Measurements from ENCODE around the gene TAF10.
A peak's percentile ranks its signal among the peaks of the same experiment; 100 is the strongest.

Gene TAF10

GRCh38 chr11:6648501-6648900 lies 36.5 kb upstream of the TAF10 start:
- no peaks in the 10 kb centered on the region for H3K36me3 Mint-ChIP-seq
- H3K27me3 Mint-ChIP-seq, result no peaks in the 10 kb centered on the region
- H3K9me3 Mint-ChIP-seq, result no peaks in the 10 kb centered on the region

GRCh38 chr11:6647836-6648235 lies 35.8 kb upstream of the TAF10 start:
- Mint-ChIP-seq H3K27me3 (no peaks in the 10 kb centered on the region), H3K9me3 (no peaks in the 10 kb centered on the region), H3K4me3 (no peak overlapping the region), H3K27ac (no peak overlapping the region), H3K4me1 (no peaks in the 10 kb centered on the region), H3K36me3 (no peaks in the 10 kb centered on the region)
- no peak for ATAC-seq

More at GRCh38 chr11:6648501-6648900, 36.5 kb upstream of the TAF10 start:
- ATAC-seq, result no peak
- H3K4me1 Mint-ChIP-seq, result no peaks in the 10 kb centered on the region
- no peak overlapping the region for H3K27ac Mint-ChIP-seq
- H3K4me3 Mint-ChIP-seq, result no peak overlapping the region

- H3K9me3 Mint-ChIP-seq, result no peaks in the 10 kb centered on the region
- H3K27me3 Mint-ChIP-seq, result no peaks in the 10 kb centered on the region
- H3K36me3 Mint-ChIP-seq, result no peaks in the 10 kb centered on the region
- no peak overlapping the region for H3K27ac Mint-ChIP-seq
- peak; percentile 91 for ATAC-seq
- no peaks in the 10 kb centered on the region for H3K4me1 Mint-ChIP-seq
- no peak overlapping the region for H3K4me3 Mint-ChIP-seq
These were observed 35.1 kb upstream of the TAF10 start for GRCh38 chr11:6646918-6647679.

GRCh38 chr11:6646576-6646917 lies 34.5 kb upstream of the TAF10 start:
- Mint-ChIP-seq H3K4me3 (no peak overlapping the region), H3K27ac (no peak overlapping the region), H3K36me3 (no peaks in the 10 kb centered on the region), H3K9me3 (no peaks in the 10 kb centered on the region), H3K27me3 (no peaks in the 10 kb centered on the region), H3K4me1 (no peaks in the 10 kb centered on the region)
- peak; percentile 17 for ATAC-seq

GRCh38 chr11:6646071-6646470 lies 34.1 kb upstream of the TAF10 start:
- ATAC-seq, result peak; percentile 64
- Mint-ChIP-seq H3K9me3 (no peaks in the 10 kb centered on the region), H3K27me3 (no peaks in the 10 kb centered on the region)

GRCh38 chr11:6642957-6643356 lies 30.9 kb upstream of the TAF10 start:
- H3K9me3 Mint-ChIP-seq, result no peaks in the 10 kb centered on the region
- H3K4me1 Mint-ChIP-seq, result peaks cover 6% of the 10 kb centered on the region
- ATAC-seq, result no peak
- no peak overlapping the region for H3K4me3 Mint-ChIP-seq
- H3K27me3 Mint-ChIP-seq, result no peaks in the 10 kb centered on the region
- H3K27ac Mint-ChIP-seq, result no peak overlapping the region
- no peaks in the 10 kb centered on the region for H3K36me3 Mint-ChIP-seq

More at GRCh38 chr11:6646071-6646470, 34.1 kb upstream of the TAF10 start:
- no peaks in the 10 kb centered on the region for H3K36me3 Mint-ChIP-seq
- H3K27ac Mint-ChIP-seq, result no peak overlapping the region
- H3K4me3 Mint-ChIP-seq, result no peak overlapping the region
- H3K4me1 Mint-ChIP-seq, result no peaks in the 10 kb centered on the region

GRCh38 chr11:6640985-6641701 lies 29.1 kb upstream of the TAF10 start:
- no peaks in the 10 kb centered on the region for H3K9me3 Mint-ChIP-seq
- H3K4me1 Mint-ChIP-seq, result peaks cover 6% of the 10 kb centered on the region
- H3K4me3 Mint-ChIP-seq, result no peak overlapping the region
- no peaks in the 10 kb centered on the region for H3K36me3 Mint-ChIP-seq
- ATAC-seq, result no peak
- no peak overlapping the region for H3K27ac Mint-ChIP-seq
- no peaks in the 10 kb centered on the region for H3K27me3 Mint-ChIP-seq

- Mint-ChIP-seq H3K36me3 (no peaks in the 10 kb centered on the region), H3K4me3 (no peak overlapping the region), H3K27ac (no peak overlapping the region), H3K9me3 (no peaks in the 10 kb centered on the region), H3K27me3 (no peaks in the 10 kb centered on the region), H3K4me1 (peaks cover 6% of the 10 kb centered on the region)
- no peak for ATAC-seq
These were observed 28.3 kb upstream of the TAF10 start for GRCh38 chr11:6640036-6640984.

GRCh38 chr11:6638429-6638828 lies 26.4 kb upstream of the TAF10 start:
- Mint-ChIP-seq H3K27me3 (no peaks in the 10 kb centered on the region), H3K4me1 (peaks cover 6% of the 10 kb centered on the region), H3K9me3 (no peaks in the 10 kb centered on the region)

GRCh38 chr11:6637871-6638270 lies 25.9 kb upstream of the TAF10 start:
- no peaks in the 10 kb centered on the region for H3K9me3 Mint-ChIP-seq
- no peaks in the 10 kb centered on the region for H3K27me3 Mint-ChIP-seq
- H3K4me3 Mint-ChIP-seq, result no peak overlapping the region
- no peak overlapping the region for H3K27ac Mint-ChIP-seq
- H3K36me3 Mint-ChIP-seq, result no peaks in the 10 kb centered on the region
- no peak for ATAC-seq
- peaks cover 6% of the 10 kb centered on the region for H3K4me1 Mint-ChIP-seq

More at GRCh38 chr11:6638429-6638828, 26.4 kb upstream of the TAF10 start:
- ATAC-seq, result no peak
- H3K36me3 Mint-ChIP-seq, result no peaks in the 10 kb centered on the region
- no peak overlapping the region for H3K27ac Mint-ChIP-seq
- no peak overlapping the region for H3K4me3 Mint-ChIP-seq

GRCh38 chr11:6636480-6636879 lies 24.5 kb upstream of the TAF10 start:
- H3K27ac Mint-ChIP-seq, result no peak overlapping the region
- H3K27me3 Mint-ChIP-seq, result no peaks in the 10 kb centered on the region
- H3K4me3 Mint-ChIP-seq, result no peak overlapping the region
- H3K36me3 Mint-ChIP-seq, result no peaks in the 10 kb centered on the region
- peaks cover 6% of the 10 kb centered on the region for H3K4me1 Mint-ChIP-seq
- H3K9me3 Mint-ChIP-seq, result no peaks in the 10 kb centered on the region
- no peak for ATAC-seq

- ATAC-seq, result no peak
These were observed 23.3 kb upstream of the TAF10 start for GRCh38 chr11:6635082-6635932.

GRCh38 chr11:6634534-6634933 lies 22.5 kb upstream of the TAF10 start:
- Mint-ChIP-seq H3K4me3 (no peak overlapping the region), H3K4me1 (peaks cover 4% of the 10 kb centered on the region), H3K27me3 (no peaks in the 10 kb centered on the region), H3K36me3 (no peaks in the 10 kb centered on the region), H3K27ac (no peak overlapping the region), H3K9me3 (no peaks in the 10 kb centered on the region)
- no peak for ATAC-seq

More at GRCh38 chr11:6635082-6635932, 23.3 kb upstream of the TAF10 start:
- no peaks in the 10 kb centered on the region for H3K36me3 Mint-ChIP-seq
- no peaks in the 10 kb centered on the region for H3K27me3 Mint-ChIP-seq
- H3K27ac Mint-ChIP-seq, result no peak overlapping the region
- peaks cover 6% of the 10 kb centered on the region for H3K4me1 Mint-ChIP-seq
- no peak overlapping the region for H3K4me3 Mint-ChIP-seq
- no peaks in the 10 kb centered on the region for H3K9me3 Mint-ChIP-seq
